NCI-H1930 (cell line): Measurements from ENCODE around the gene VPS13C.

Source experiments
- DNase-seq, 2 experiments: peaks; one replicate each; lab custom pipeline; 2025; lab: John Stamatoyannopoulos, UW

VPS13C gene

GRCh38 chr15:61935493-61935892 lies 124.8 kb downstream of the VPS13C start:
- DNase-seq, result no peak

GRCh38 chr15:61929452-61929851 lies 130.8 kb downstream of the VPS13C start:
- no peak for DNase-seq

- DNase-seq, result no peak
Measured at GRCh38 chr15:61923173-61923572, 137.1 kb downstream of the VPS13C start.

- DNase-seq, result no peak
Measured at GRCh38 chr15:61921093-61921492, 139.2 kb downstream of the VPS13C start.

GRCh38 chr15:61917457-61917856 lies 142.8 kb downstream of the VPS13C start:
- DNase-seq, result no peak

- DNase-seq, result no peak
Measured at GRCh38 chr15:61916104-61916503, 144.1 kb downstream of the VPS13C start.

- no peak for DNase-seq
Measured at GRCh38 chr15:61915640-61916039, 144.6 kb downstream of the VPS13C start.

- no peak for DNase-seq
Measured at GRCh38 chr15:61910839-61911369, 149.3 kb downstream of the VPS13C start.

GRCh38 chr15:61908241-61908640 lies 152.0 kb downstream of the VPS13C start:
- DNase-seq, result no peak

- no peak for DNase-seq
Measured at GRCh38 chr15:61907753-61908086, 152.5 kb downstream of the VPS13C start.

- DNase-seq, result no peak
Measured at GRCh38 chr15:61906961-61907752, 153.1 kb downstream of the VPS13C start.

- DNase-seq, result no peak
Measured at GRCh38 chr15:61893146-61893545, 167.1 kb downstream of the VPS13C start.

GRCh38 chr15:61892140-61892539 lies 168.1 kb downstream of the VPS13C start:
- DNase-seq, result no peak

- DNase-seq, result no peak
Measured at GRCh38 chr15:61890106-61890505, 170.1 kb downstream of the VPS13C start.

GRCh38 chr15:61889706-61890105 lies 170.5 kb downstream of the VPS13C start:
- DNase-seq, result no peak

GRCh38 chr15:61888074-61888780 lies 172.0 kb downstream of the VPS13C start:
- no peak for DNase-seq

- DNase-seq, result peak in 1 of 2 experiments; percentile 26
Measured at GRCh38 chr15:61880084-61880483, 180.2 kb downstream of the VPS13C start.

GRCh38 chr15:61879219-61879618 lies 181.0 kb downstream of the VPS13C start:
- peak in 1 of 2 experiments; percentile 51 for DNase-seq

- DNase-seq, result no peak
Measured at GRCh38 chr15:61871926-61872522, 188.2 kb downstream of the VPS13C start.

- DNase-seq, result no peak
Measured at GRCh38 chr15:61869656-61870055, 190.6 kb downstream of the VPS13C start.

GRCh38 chr15:61861962-61862361 lies 198.3 kb downstream of the VPS13C start:
- DNase-seq, result no peak

GRCh38 chr15:61857169-61857829 lies 202.9 kb downstream of the VPS13C start:
- DNase-seq, result no peak
